Motor neuron (in vitro differentiated cells): ENCODE data around the gene RAD51B. TPM values are rescaled to one million over a fixed set of nuclear protein-coding genes. Genes with fewer than 3 reads are reported as not detected.
"Not testable (repeated sequence)": the region's sequence is repeated elsewhere in the genome, so short reads cannot be mapped to it uniquely, and the experiment has no call there.

ENCODE experiments used
- ATAC-seq, 8 experiments: fragments of 200-7000 bp; cut with Tn5 transposase; replicated peaks in 6 of 8; 2 replicates each; pipeline ENCODE4 v1.8.0; 2021; ENCODE audit warnings: mild to moderate bottlenecking in 8 of 8, moderate library complexity in 8 of 8
- H3K27ac ChIP-seq, 2 donors: fragments of 250-450 bp; sonication (Bioruptor Pico); 2 replicates each; pipeline ENCODE4 v1.9.0; 2021; ENCODE audit warnings: antibody characterized with exemption in 2 of 2, mild to moderate bottlenecking in 2 of 2, moderate library complexity in 1 of 2
- H3K4me1 ChIP-seq, 2 donors: fragments of 250-450 bp; sonication (Bioruptor Pico); replicated peaks in 1 of 2; 2 replicates each; pipeline ENCODE4 v1.6.1; 2021; ENCODE audit warnings: antibody characterized with exemption in 2 of 2, mild to moderate bottlenecking in 2 of 2, moderate library complexity in 1 of 2
- H3K4me3 ChIP-seq, 5 donors: fragments of 250-450 bp; sonication (Bioruptor Pico); 2 replicates each; pipeline ENCODE4 v1.9.0; 2021; ENCODE audit warnings: antibody characterized with exemption in 5 of 5, mild to moderate bottlenecking in 5 of 5, moderate library complexity in 4 of 5
- WGBS, 10 experiments: fragments of 450-650 bp; shearing (Covaris generic); methylation state at CpG; one replicate each; pipeline ENCODE4 v1.0.0; 2022; 5-methylcytosine and 5-hydroxymethylcytosine counted together
- in situ Hi-C, 9 experiments: fragments of 400-800 bp; cut with MboI; loops; one replicate each; pipeline ENCODE4 v1.15.0; 2021; ENCODE audit warnings: low sequenced_read_pairs in 9 of 9, low pct_unique_long_range_greater_than_20kb in 2 of 9; ENCODE audit not compliant: unreplicated experiment in 9 of 9
- total RNA-seq, 8 experiments: library from RNA; unstranded; fragments of 300-600 nt; gene quantifications; 2 replicates each; pipeline versions ENCODE4 v1.2.3 to v1.2.4, GENCODE V29; 2022

The RAD51B gene
- total RNA-seq, 8 experiments from 2014 or later, result 5.4 to 37.7 (median 11.0) TPM

- Histone ChIP-seq H3K4me1 (peaks cover 7 to 8% of the 10 kb centered on the region in 2 donors), H3K27ac (no peak overlapping the region), H3K4me3 (no peak overlapping the region)
- no peak for ATAC-seq
- WGBS, 10 experiments, result 14 to 83% (median 60%) methylated on average over 1 of the region's 1 CpG; no CpG with 5 or more reads in 4 of the 10 experiments
- in situ Hi-C loops, result no loop called here
Measured at GRCh38 chr14:68173227-68173972, 353.8 kb downstream of the RAD51B start.

GRCh38 chr14:68174446-68174845 is 354.9 kb downstream of the RAD51B start:
- Histone ChIP-seq H3K27ac (no peak overlapping the region), H3K4me1 (peaks cover 0 to 7% of the 10 kb centered on the region in 2 donors), H3K4me3 (no peak overlapping the region)
- no peak for ATAC-seq
- WGBS, 10 experiments, result 50 to 100% (median 91%) methylated on average over 1 to 2 of the region's 2 CpGs; no CpG with 5 or more reads in 1 of the 10 experiments
- in situ Hi-C loops, result no loop called here

GRCh38 chr14:68176687-68177086 is 357.1 kb downstream of the RAD51B start:
- in situ Hi-C loops, result no loop called here
- WGBS, 10 experiments, result 78 to 100% (median 100%) methylated on average over 1 of the region's 1 CpG; no CpG with 5 or more reads in 4 of the 10 experiments

GRCh38 chr14:68177728-68178127 is 358.1 kb downstream of the RAD51B start:
- in situ Hi-C loops, result no loop called here
- H3K4me1 ChIP-seq, result peaks cover 0 to 3% of the 10 kb centered on the region in 2 donors
- 60 to 100% (median 75%) methylated on average over 1 to 3 of the region's 3 CpGs; no CpG with 5 or more reads in 2 of the 10 experiments for WGBS, 10 experiments
- no peak for ATAC-seq
- H3K4me3 ChIP-seq, result no peak overlapping the region
- no peak overlapping the region for H3K27ac ChIP-seq

More at GRCh38 chr14:68176687-68177086, 357.1 kb downstream of the RAD51B start:
- H3K4me3 ChIP-seq, result no peak overlapping the region
- ATAC-seq, result no peak
- no peak overlapping the region for H3K27ac ChIP-seq
- H3K4me1 ChIP-seq, result peaks cover 0 to 7% of the 10 kb centered on the region in 2 donors

GRCh38 chr14:68178282-68178681 is 358.7 kb downstream of the RAD51B start:
- Histone ChIP-seq H3K4me3 (no peak overlapping the region), H3K4me1 (no peaks in the 10 kb centered on the region), H3K27ac (no peak overlapping the region)
- in situ Hi-C loops, result no loop called here
- ATAC-seq, result no peak
- 79 to 100% (median 85%) methylated on average over 1 to 2 of the region's 2 CpGs; no CpG with 5 or more reads in 1 of the 10 experiments for WGBS, 10 experiments

GRCh38 chr14:68181519-68182326 is 362.1 kb downstream of the RAD51B start:
- peak in 2 of 8 experiments; percentile 71 to 92 for ATAC-seq
- in situ Hi-C loops, result no loop called here
- WGBS, 10 experiments, result 10 to 100% (median 58%) methylated on average over 1 to 3 of the region's 3 CpGs; no CpG with 5 or more reads in 1 of the 10 experiments
- Histone ChIP-seq H3K4me1 (no peaks in the 10 kb centered on the region), H3K4me3 (no peak overlapping the region), H3K27ac (no peak overlapping the region)

- Histone ChIP-seq H3K27ac (no peak overlapping the region), H3K4me1 (no peaks in the 10 kb centered on the region), H3K4me3 (no peak overlapping the region)
- 57 to 100% (median 100%) methylated on average over 2 to 5 of the region's 5 CpGs; no CpG with 5 or more reads in 1 of the 10 experiments for WGBS, 10 experiments
- no peak for ATAC-seq
- in situ Hi-C loops, result no loop called here
Measured at GRCh38 chr14:68182492-68182891, 362.9 kb downstream of the RAD51B start.

- in situ Hi-C loops, result not testable (repeated sequence)
Measured at GRCh38 chr14:68186500-68187276, 367.1 kb downstream of the RAD51B start.

GRCh38 chr14:68188174-68188573 is 368.6 kb downstream of the RAD51B start:
- no peak overlapping the region for H3K4me3 ChIP-seq
- no peak overlapping the region for H3K27ac ChIP-seq
- 83 to 100% (median 95%) methylated on average over 1 of the region's 1 CpG; no CpG with 5 or more reads in 6 of the 10 experiments for WGBS, 10 experiments
- in situ Hi-C loops, result no loop called here
- ATAC-seq, result no peak
- peaks cover 0 to 21% of the 10 kb centered on the region in 2 donors for H3K4me1 ChIP-seq

More at GRCh38 chr14:68186500-68187276, 367.1 kb downstream of the RAD51B start:
- 90 to 100% (median 96%) methylated on average over 2 to 5 of the region's 5 CpGs for WGBS, 10 experiments
- H3K4me1 ChIP-seq, H3K27ac ChIP-seq, ATAC-seq, H3K4me3 ChIP-seq: not testable (repeated sequence)

GRCh38 chr14:68190032-68190431 is 370.5 kb downstream of the RAD51B start:
- Histone ChIP-seq H3K27ac (no peak overlapping the region), H3K4me3 (no peak overlapping the region), H3K4me1 (peaks cover 0 to 21% of the 10 kb centered on the region in 2 donors)
- ATAC-seq, result no peak
- in situ Hi-C loops, result no loop called here
- WGBS, 10 experiments, result 80 to 100% (median 100%) methylated on average over 1 of the region's 1 CpG; no CpG with 5 or more reads in 1 of the 10 experiments

- ATAC-seq, result peak in 6 of 8 experiments; percentile 11 to 69 (median 47)
- in situ Hi-C loops, result no loop called here
- H3K4me3 ChIP-seq, result no peak overlapping the region
- no peak overlapping the region for H3K27ac ChIP-seq
- peaks cover 0 to 21% of the 10 kb centered on the region in 2 donors for H3K4me1 ChIP-seq
Measured at GRCh38 chr14:68191567-68192321, 372.2 kb downstream of the RAD51B start.

GRCh38 chr14:68192935-68193334 is 373.4 kb downstream of the RAD51B start:
- H3K4me3 ChIP-seq, result no peak overlapping the region
- WGBS, 10 experiments, result 28 to 100% (median 80%) methylated on average over 2 of the region's 2 CpGs; no CpG with 5 or more reads in 2 of the 10 experiments
- in situ Hi-C loops, result no loop called here
- no peak overlapping the region for H3K27ac ChIP-seq
- no peak for ATAC-seq
- peaks cover 0 to 21% of the 10 kb centered on the region in 2 donors for H3K4me1 ChIP-seq
